ENCODE data around the gene CDH26. TPM values are rescaled to one million over a fixed set of nuclear protein-coding genes. Genes with fewer than 3 reads are reported as not detected.

The CDH26 gene
- total RNA-seq, 1 experiment from 2014 or later, result 1.1 TPM

GRCh38 chr20:60048634-60049521 lies 90.7 kb downstream of the CDH26 start:
- no peaks in the 10 kb centered on the region for H3K9me3 Mint-ChIP-seq (ENCODE audit: low read depth, unreplicated experiment)
- DNase-seq, result no peak
- no peak overlapping the region for H3K27ac Mint-ChIP-seq (ENCODE audit: unreplicated experiment)
- H3K36me3 Mint-ChIP-seq (ENCODE audit: insufficient read depth, unreplicated experiment), result no peaks in the 10 kb centered on the region
- H3K4me1 Mint-ChIP-seq (ENCODE audit: low read depth, unreplicated experiment), result peaks cover 23% of the 10 kb centered on the region
- no peak overlapping the region for H3K4me3 Mint-ChIP-seq (ENCODE audit: low read depth, unreplicated experiment)
- CTCF ChIA-PET, result interaction anchor here (2.2 kb wide), 1 partner anchor 56 kb away, joined by 25 read pairs; no protein-coding TSS in a partner anchor
- TF ChIP-seq CTCF (IDR thresholded peaks at IDR 0.05; ENCODE audit: unreplicated experiment), result no peak
- peaks cover 26% of the 10 kb centered on the region for H3K27me3 Mint-ChIP-seq (ENCODE audit: unreplicated experiment)
- BruUV-seq (replicated peaks), result no TSS peak
- intact Hi-C loops (cut with micrococcal nuclease; ENCODE audit: unreplicated experiment), result no loop called here

GRCh38 chr20:60049601-60050000 lies 91.4 kb downstream of the CDH26 start:
- H3K27me3 Mint-ChIP-seq (ENCODE audit: unreplicated experiment), result peaks cover 31% of the 10 kb centered on the region
- DNase-seq, result no peak

GRCh38 chr20:60050193-60050947 lies 92.1 kb downstream of the CDH26 start:
- peaks cover 21% of the 10 kb centered on the region for H3K4me1 Mint-ChIP-seq (ENCODE audit: low read depth, unreplicated experiment)
- CTCF ChIA-PET, result interaction anchor here (0.8 to 2.2 kb wide), 10 partner anchors 11 to 116 kb away, joined by 3 to 25 read pairs (median 6); partner anchors contain the start of genes FAM217B and PPP1R3D

More at GRCh38 chr20:60049601-60050000, 91.4 kb downstream of the CDH26 start:
- intact Hi-C loops (cut with micrococcal nuclease; ENCODE audit: unreplicated experiment), result no loop called here
- Mint-ChIP-seq H3K27ac (ENCODE audit: unreplicated experiment) (no peak overlapping the region), H3K4me1 (ENCODE audit: low read depth, unreplicated experiment) (peaks cover 23% of the 10 kb centered on the region), H3K4me3 (ENCODE audit: low read depth, unreplicated experiment) (no peak overlapping the region), H3K9me3 (ENCODE audit: low read depth, unreplicated experiment) (no peaks in the 10 kb centered on the region), H3K36me3 (ENCODE audit: insufficient read depth, unreplicated experiment) (no peaks in the 10 kb centered on the region)
- no peak for TF ChIP-seq CTCF (IDR thresholded peaks at IDR 0.05; ENCODE audit: unreplicated experiment)
- BruUV-seq (replicated peaks), result no TSS peak
- CTCF ChIA-PET, result interaction anchor here (0.8 to 2.2 kb wide), 10 partner anchors 10 to 115 kb away, joined by 3 to 25 read pairs (median 6); partner anchors contain the start of genes FAM217B and PPP1R3D

More at GRCh38 chr20:60050193-60050947, 92.1 kb downstream of the CDH26 start:
- Mint-ChIP-seq H3K27me3 (ENCODE audit: unreplicated experiment) (peaks cover 39% of the 10 kb centered on the region), H3K27ac (ENCODE audit: unreplicated experiment) (no peak overlapping the region), H3K4me3 (ENCODE audit: low read depth, unreplicated experiment) (no peak overlapping the region), H3K36me3 (ENCODE audit: insufficient read depth, unreplicated experiment) (no peaks in the 10 kb centered on the region), H3K9me3 (ENCODE audit: low read depth, unreplicated experiment) (no peaks in the 10 kb centered on the region)
- intact Hi-C loops (cut with micrococcal nuclease; ENCODE audit: unreplicated experiment), result loop anchor here (1.0 to 5.0 kb wide), 3 partner anchors 58 to 101 kb away; no protein-coding TSS in a partner anchor
- DNase-seq, result peak; percentile 83
- TF ChIP-seq CTCF (IDR thresholded peaks at IDR 0.05; ENCODE audit: unreplicated experiment), result peak; percentile 79
- no TSS peak for BruUV-seq (replicated peaks)

Data from Calu3 (cell line).